H9 (cell line): Measurements from ENCODE around the gene PACSIN2. TPM values are rescaled to one million over a fixed set of nuclear protein-coding genes. Genes with fewer than 3 reads are reported as not detected.

ENCODE experiments used
- DNase-seq: peaks from one replicate; pipeline ENCODE4 v3.0.0-alpha.2; 2017
- H2AFZ ChIP-seq: one replicate; pipeline ENCODE4 v1.6.1; 2013; ENCODE audit warnings: mild to moderate bottlenecking, low read length, control low read depth, moderate library complexity
- H2AK5ac ChIP-seq: 2 replicates; pipeline ENCODE4 v1.6.1; 2013; ENCODE audit warnings: low read length, control low read depth, mixed read lengths; ENCODE audit not compliant: insufficient read length
- H2BK120ac ChIP-seq: one replicate; pipeline ENCODE4 v1.6.1; 2013; ENCODE audit warnings: low read depth, mild to moderate bottlenecking, low read length, control low read depth, inconsistent platforms; ENCODE audit not compliant: poor library complexity, severe bottlenecking
- H2BK12ac ChIP-seq: 2 replicates; pipeline ENCODE4 v1.6.1; 2013; ENCODE audit warnings: low read length, control low read depth, mixed read lengths, low read depth; ENCODE audit not compliant: insufficient read length
- H2BK15ac ChIP-seq: 2 replicates; pipeline ENCODE4 v1.6.1; 2013; ENCODE audit warnings: low read depth, low read length, control low read depth
- H2BK20ac ChIP-seq: one replicate; pipeline ENCODE4 v1.6.1; 2013; ENCODE audit warnings: low read depth, mild to moderate bottlenecking, low read length, control low read depth, inconsistent platforms; ENCODE audit not compliant: poor library complexity, severe bottlenecking
- H2BK5ac ChIP-seq: 2 replicates; pipeline ENCODE4 v1.6.1; 2013; ENCODE audit warnings: low read length, control low read depth, mixed read lengths; ENCODE audit not compliant: insufficient read length
- H3K14ac ChIP-seq: 2 replicates; pipeline ENCODE4 v1.6.1; 2013; ENCODE audit warnings: low read length, control low read depth; ENCODE audit not compliant: insufficient read depth
- H3K18ac ChIP-seq: 2 replicates; pipeline ENCODE4 v1.6.1; 2013; ENCODE audit warnings: low read depth, mild to moderate bottlenecking, mixed read lengths, low read length, control low read depth; ENCODE audit not compliant: insufficient read length
- H3K23ac ChIP-seq: 2 replicates; pipeline ENCODE4 v1.6.1; 2013; ENCODE audit warnings: low read length, control low read depth, mixed read lengths, low read depth; ENCODE audit not compliant: insufficient read length
- H3K23me2 ChIP-seq: 2 replicates; pipeline ENCODE4 v1.6.1; 2013; ENCODE audit warnings: low read depth, mild to moderate bottlenecking, mixed read lengths, low read length, control low read depth; ENCODE audit not compliant: insufficient read length, poor library complexity, severe bottlenecking
- H3K27ac ChIP-seq: 2 replicates; pipeline ENCODE4 v1.5.1; 2013; ENCODE audit warnings: low read length, control low read depth, mixed read lengths, low read depth; ENCODE audit not compliant: insufficient read length
- H3K27me3 ChIP-seq: 2 replicates; pipeline ENCODE4 v1.6.1; 2013; ENCODE audit warnings: low read length, control low read depth, inconsistent platforms; ENCODE audit not compliant: insufficient read depth
- H3K4ac ChIP-seq: 2 replicates; pipeline ENCODE4 v1.6.1; 2013; ENCODE audit warnings: low read depth, mild to moderate bottlenecking, control low read depth, inconsistent platforms, low read length, moderate library complexity
- H3K4me1 ChIP-seq: 2 replicates; pipeline ENCODE4 v1.6.1; 2013; ENCODE audit warnings: low read length, control low read depth, inconsistent platforms; ENCODE audit not compliant: insufficient read depth
- H3K4me2 ChIP-seq: 2 replicates; pipeline ENCODE4 v1.6.1; 2013; ENCODE audit warnings: low read length, control low read depth, mixed read lengths; ENCODE audit not compliant: insufficient read length, insufficient read depth
- H3K56ac ChIP-seq: 2 replicates; pipeline ENCODE4 v1.6.1; 2013; ENCODE audit warnings: low read depth, mild to moderate bottlenecking, mixed read lengths, low read length, control low read depth; ENCODE audit not compliant: insufficient read length
- H3K79me1 ChIP-seq: 2 replicates; pipeline ENCODE4 v1.6.1; 2013; ENCODE audit warnings: low read depth, mild to moderate bottlenecking, moderate library complexity, low read length, control low read depth, inconsistent platforms; ENCODE audit not compliant: insufficient read depth, poor library complexity, severe bottlenecking
- H3K79me2 ChIP-seq: 2 replicates; pipeline ENCODE4 v1.6.1; 2013; ENCODE audit warnings: low read length, control low read depth, inconsistent platforms; ENCODE audit not compliant: insufficient read depth
- H3K9ac ChIP-seq: 2 replicates; pipeline ENCODE4 v1.6.1; 2013; ENCODE audit warnings: low read length, control low read depth, mixed read lengths; ENCODE audit not compliant: insufficient read length; ENCODE audit errors: extremely low read depth
- H3K9me3 ChIP-seq: one replicate; pipeline ENCODE4 v1.6.1; 2013; ENCODE audit warnings: low read depth, low read length, inconsistent platforms; ENCODE audit not compliant: control insufficient read depth
- H3T11ph ChIP-seq: one replicate; pipeline ENCODE4 v1.6.1; 2013; ENCODE audit warnings: mild to moderate bottlenecking, low read length, control low read depth, inconsistent platforms
- H4K20me1 ChIP-seq: one replicate; pipeline ENCODE4 v1.6.1; 2013; ENCODE audit not compliant: control insufficient read depth, insufficient read length, insufficient read depth
- H4K5ac ChIP-seq: 2 replicates; pipeline ENCODE4 v1.6.1; 2013; ENCODE audit warnings: low read depth, mild to moderate bottlenecking, mixed read lengths, low read length, control low read depth; ENCODE audit not compliant: insufficient read length
- H4K8ac ChIP-seq: replicated peaks from 2 replicates; pipeline ENCODE4 v1.6.1; 2013; ENCODE audit warnings: low read length, control low read depth, mixed read lengths, low read depth; ENCODE audit not compliant: insufficient read length
- H4K91ac ChIP-seq: 2 replicates; pipeline ENCODE4 v1.6.1; 2013; ENCODE audit warnings: low read depth, mild to moderate bottlenecking, moderate library complexity, mixed read lengths, low read length, control low read depth; ENCODE audit not compliant: insufficient read length
- H3K27ac Mint-ChIP-seq, 3 experiments: 2 replicates in 2 of 3; 3 replicates in 1 of 3; pipeline ENCODE4 v1.8.0; 2020 to 2021; ENCODE audit warnings: mixed read lengths in 3 of 3, mild to moderate bottlenecking in 1 of 3, moderate library complexity in 1 of 3
- H3K27me3 Mint-ChIP-seq: 2 replicates; pipeline ENCODE4 v1.8.0; 2021; ENCODE audit warnings: low read depth, mild to moderate bottlenecking, moderate library complexity, mixed read lengths
- H3K36me3 Mint-ChIP-seq, 3 experiments: 2 replicates in 2 of 3; 3 replicates in 1 of 3; pipeline ENCODE4 v1.8.0; 2020 to 2021; ENCODE audit warnings: low read depth in 3 of 3, mixed read lengths in 3 of 3; ENCODE audit not compliant: insufficient read depth in 1 of 3
- H3K4me1 Mint-ChIP-seq, 2 experiments: 2 replicates each; pipeline ENCODE4 v1.8.0; 2020; ENCODE audit warnings: mixed read lengths in 2 of 2
- H3K4me3 Mint-ChIP-seq, 2 experiments: 2 replicates in 1 of 2; 3 replicates in 1 of 2; pipeline ENCODE4 v1.8.0; 2020 to 2021; ENCODE audit warnings: mild to moderate bottlenecking in 2 of 2, mixed read lengths in 2 of 2, moderate library complexity in 1 of 2
- H3K9me3 Mint-ChIP-seq, 2 experiments: 2 replicates in 1 of 2; 3 replicates in 1 of 2; pipeline ENCODE4 v1.8.0; 2020; ENCODE audit warnings: mild to moderate bottlenecking in 2 of 2, mixed read lengths in 2 of 2, moderate library complexity in 1 of 2
- WGBS: extraction: QIAGEN DNeasy Blood & Tissue Kit; methylation state at CpG from one replicate; pipeline ENCODE4 v1.1.7; 2013; ENCODE audit warnings: missing lambda C conversion rate, low lambda C conversion rate, mixed read lengths; ENCODE audit not compliant: insufficient read length; ENCODE audit errors: extremely low coverage; 5-methylcytosine and 5-hydroxymethylcytosine counted together
- total RNA-seq: library from RNA; stranded (reverse); gene quantifications from 2 replicates; pipeline ENCODE4 v1.2.1, GENCODE V29; 2021
- TF ChIP-seq, protein P1 (sequence below): fragments of 200-600 bp; sonication (generic); conservative IDR thresholded peaks from 3 replicates; pipeline ENCODE4 v1.8.0; 2021; ENCODE audit warnings: antibody characterized with exemption, mild to moderate bottlenecking

Gene PACSIN2
- total RNA-seq, 1 experiment from 2014 or later: 62.3 TPM

DNA sequence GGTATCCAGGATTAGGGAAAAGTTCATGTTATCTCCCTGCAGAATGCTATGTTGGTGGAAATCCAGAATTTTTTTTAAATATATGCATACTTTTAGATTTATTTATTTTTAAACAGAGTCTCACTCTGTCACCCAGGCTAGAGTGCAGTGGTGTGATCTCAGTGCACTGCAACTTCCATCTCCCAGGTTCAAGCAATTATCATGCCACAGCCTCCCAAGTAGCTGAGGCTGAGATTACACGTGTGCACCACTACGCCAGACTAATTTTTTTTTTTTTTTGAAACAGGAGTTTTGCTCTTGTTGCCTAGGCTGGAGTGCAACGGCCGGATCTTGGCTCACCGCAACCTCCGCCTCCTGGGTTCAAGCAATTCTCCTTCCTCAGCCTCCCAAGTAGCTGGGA is 2.6 kb downstream of the PACSIN2 start:
- Histone ChIP-seq H3K18ac (no peak overlapping the region), H3K4me2 (no peak overlapping the region), H3K23ac (no peak overlapping the region), H4K91ac (no peak overlapping the region), H2AFZ (no peak overlapping the region), H3K23me2 (peaks cover 9% of the 10 kb centered on the region), H2BK12ac (no peak overlapping the region), H3K9ac (no peak overlapping the region), H3K79me2 (peaks cover 40% of the 10 kb centered on the region; the same call in 1 of the 2 replicates), H2BK15ac (no peak overlapping the region), H4K8ac (no peak overlapping the region), H3T11ph (no peak overlapping the region), H4K5ac (no peak overlapping the region), H3K56ac (no peak overlapping the region), H3K27me3 (no peaks in the 10 kb centered on the region), H2BK20ac (no peak overlapping the region), H3K79me1 (no peaks in the 10 kb centered on the region), H3K27ac (no peak overlapping the region), H3K4ac (no peak overlapping the region), H2BK120ac (no peak overlapping the region), H3K9me3 (no peaks in the 10 kb centered on the region), H4K20me1 (no peaks in the 10 kb centered on the region), H3K14ac (no peak overlapping the region), H3K4me1 (peaks cover 8% of the 10 kb centered on the region; the same call in 1 of the 2 replicates), H2BK5ac (no peak overlapping the region), H2AK5ac (no peak overlapping the region)
- Mint-ChIP-seq H3K36me3 (peaks cover 1 to 2% (median 1%) of the 10 kb centered on the region in 3 experiments; a peak in 3 of 7 replicates), H3K27me3 (peaks cover 3% of the 10 kb centered on the region), H3K4me1 (peaks cover 31 to 32% of the 10 kb centered on the region in 2 experiments), H3K27ac (no peak overlapping the region), H3K9me3 (peaks cover 0 to 2% of the 10 kb centered on the region in 2 experiments; a peak in 2 of 5 replicates), H3K4me3 (no peak overlapping the region)
- WGBS: no CpG with 5 or more reads among the region's 6 CpGs
- TF ChIP-seq, protein P1, sequence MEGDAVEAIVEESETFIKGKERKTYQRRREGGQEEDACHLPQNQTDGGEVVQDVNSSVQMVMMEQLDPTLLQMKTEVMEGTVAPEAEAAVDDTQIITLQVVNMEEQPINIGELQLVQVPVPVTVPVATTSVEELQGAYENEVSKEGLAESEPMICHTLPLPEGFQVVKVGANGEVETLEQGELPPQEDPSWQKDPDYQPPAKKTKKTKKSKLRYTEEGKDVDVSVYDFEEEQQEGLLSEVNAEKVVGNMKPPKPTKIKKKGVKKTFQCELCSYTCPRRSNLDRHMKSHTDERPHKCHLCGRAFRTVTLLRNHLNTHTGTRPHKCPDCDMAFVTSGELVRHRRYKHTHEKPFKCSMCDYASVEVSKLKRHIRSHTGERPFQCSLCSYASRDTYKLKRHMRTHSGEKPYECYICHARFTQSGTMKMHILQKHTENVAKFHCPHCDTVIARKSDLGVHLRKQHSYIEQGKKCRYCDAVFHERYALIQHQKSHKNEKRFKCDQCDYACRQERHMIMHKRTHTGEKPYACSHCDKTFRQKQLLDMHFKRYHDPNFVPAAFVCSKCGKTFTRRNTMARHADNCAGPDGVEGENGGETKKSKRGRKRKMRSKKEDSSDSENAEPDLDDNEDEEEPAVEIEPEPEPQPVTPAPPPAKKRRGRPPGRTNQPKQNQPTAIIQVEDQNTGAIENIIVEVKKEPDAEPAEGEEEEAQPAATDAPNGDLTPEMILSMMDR: no peak
- no peak for DNase-seq
